Pancreas (tissue), 10 donors: Measurements from ENCODE around the gene HSP90AA1. TPM values are rescaled to one million over a fixed set of nuclear protein-coding genes. Genes with fewer than 3 reads are reported as not detected.

Experiments
- ATAC-seq, 4 donors: fragments of 200-7000 bp; cut with Tn5 transposase; one replicate each; pipeline versions ENCODE4 v1.8.0 to v1.9.1; 2020; ENCODE audit warnings: mild to moderate bottlenecking in 4 of 4, moderate library complexity in 4 of 4
- DNase-seq, 6 donors: peaks; one replicate each; pipeline ENCODE4 v3.0.0-alpha.2; 2020
- FAIRE-seq: peaks from 2 replicates; lab custom pipeline; 2012; peaks lifted over from hg19 to GRCh38; lab: Jason Lieb, UNC
- H3K27ac ChIP-seq, 4 donors: fragments of 200-600 bp; sonication (generic); 1 replicate in 3 of 4; 2 replicates in 1 of 4; pipeline versions ENCODE4 v1.5.0 to v1.8.0; 2020
- H3K27me3 ChIP-seq, 4 donors: fragments of 200-600 bp; one replicate each; pipeline ENCODE4 v1.8.0; 2021
- H3K36me3 ChIP-seq, 3 donors: fragments of 200-600 bp; sonication (generic) in 1 of 3; one replicate each; pipeline versions ENCODE4 v1.5.0 to v1.8.0; 2020 to 2021
- H3K4me1 ChIP-seq, 3 donors: fragments of 200-600 bp; one replicate each; pipeline ENCODE4 v1.8.0; 2021
- H3K4me3 ChIP-seq, 4 donors: fragments of 200-600 bp; sonication (generic) in 2 of 4; one replicate each; pipeline versions ENCODE4 v1.5.0 to v1.8.0; 2020 to 2021
- H3K9me3 ChIP-seq, 4 donors: fragments of 200-600 bp; one replicate each; pipeline ENCODE4 v1.8.0; 2021
- CTCF ChIP-seq, 4 donors: fragments of 200-600 bp; sonication (generic) in 3 of 4; IDR thresholded peaks; one replicate each; pipeline versions ENCODE4 v1.5.0 to v1.8.0; 2021; ENCODE audit warnings: antibody characterized with exemption in 4 of 4
- WGBS, 2 donors: extraction: QIAGEN DNeasy Blood & Tissue Kit; methylation state at CpG; one replicate each; pipeline ENCODE4 v1.1.7; 2013; 5-methylcytosine and 5-hydroxymethylcytosine counted together
- intact Hi-C, 3 donors: fragments of 100-400 bp; cut with DNase I; formaldehyde crosslinking; loops; one replicate each; pipeline versions ENCODE4 v1.11.1 to v1.14.2; 2022
- polyA plus RNA-seq, 2 donors: library from polyadenylated mRNA; stranded (reverse); fragments of 200-250 nt; gene quantifications; one replicate each; pipeline ENCODE4 v1.2.3, GENCODE V29; 2013
- total RNA-seq, 6 donors: library from RNA; stranded (reverse); fragmentation: NEBNext Ultra II Directional in 4 of 6; extraction: Animal tissue kit (Norgen Biotek cat#: 25700) in 4 of 6; gene quantifications; one replicate each; pipeline versions ENCODE4 v1.2.1 to v1.2.4, GENCODE V29; 2021 to 2023
- donor health status: healthy with polysubstance abuse.
- donor health status: DM: no; HTN: no; CAD: no; lungs with moderate emphysema.
- donor health status: DM: no; HTN: no; CAD: no.
- donor health status: control.
- donor health status: control.
- donor health status: Bipolar disorder and iron deficiency.
- donor health status: DM: yes; HTN: yes; CAD: no.
- donor health status: DM: no; HTN: no; CAD: no.
- donor health status: DM: no; HTN: no; CAD: no.
- donor health status: DM: yes; HTN: yes; CAD: no.

The HSP90AA1 gene
- total and polyA plus RNA-seq, 8 donors, result 106 to 393 (median 136) TPM

GRCh38 chr14:102125546-102125945 lies 38.7 kb upstream of the HSP90AA1 start:
- H3K4me1 ChIP-seq, result peaks cover 0 to 7% (median 0%) of the 10 kb centered on the region in 3 donors
- H3K4me3 ChIP-seq, result no peak overlapping the region
- no peaks in the 10 kb centered on the region for H3K36me3 ChIP-seq
- H3K27me3 ChIP-seq, result no peaks in the 10 kb centered on the region
- 63 to 66% methylated on average over 5 of the region's 5 CpGs for WGBS, 2 donors
- peak overlapping the region in 2 of 4 donors; percentile 29 to 44 for H3K27ac ChIP-seq
- FAIRE-seq, result no peak
- no peaks in the 10 kb centered on the region for H3K9me3 ChIP-seq
- intact Hi-C loops, result no loop called here
- no peak for DNase-seq
- peak; percentile 68 to 85 (median 79) for ATAC-seq
- TF ChIP-seq CTCF (IDR thresholded peaks at IDR 0.05), result no peak

- Histone ChIP-seq H3K4me3 (no peak overlapping the region), H3K9me3 (no peaks in the 10 kb centered on the region), H3K36me3 (no peaks in the 10 kb centered on the region), H3K27ac (peak overlapping the region in 1 of 4 donors; percentile 44), H3K27me3 (no peaks in the 10 kb centered on the region), H3K4me1 (peaks cover 0 to 7% (median 0%) of the 10 kb centered on the region in 3 donors)
- no peak for TF ChIP-seq CTCF (IDR thresholded peaks at IDR 0.05)
- FAIRE-seq, result no peak
- ATAC-seq, result no peak
- intact Hi-C loops, result no loop called here
- no peak for DNase-seq
Observed at GRCh38 chr14:102124419-102124818, 37.6 kb upstream of the HSP90AA1 start.

GRCh38 chr14:102121567-102121966 lies 34.7 kb upstream of the HSP90AA1 start:
- intact Hi-C loops, result no loop called here
- DNase-seq (no peak), ATAC-seq (no peak), FAIRE-seq (no peak)
- H3K4me3 ChIP-seq, result no peak overlapping the region
- H3K36me3 ChIP-seq, result no peaks in the 10 kb centered on the region
- no peak overlapping the region for H3K27ac ChIP-seq
- peaks cover 0 to under 1% (median 0%) of the 10 kb centered on the region in 3 donors for H3K4me1 ChIP-seq
- no peak for TF ChIP-seq CTCF (IDR thresholded peaks at IDR 0.05)
- no peaks in the 10 kb centered on the region for H3K27me3 ChIP-seq
- no peaks in the 10 kb centered on the region for H3K9me3 ChIP-seq
- 78 to 92% methylated on average over 1 of the region's 1 CpG for WGBS, 2 donors

GRCh38 chr14:102120888-102121287 lies 34.0 kb upstream of the HSP90AA1 start:
- TF ChIP-seq CTCF (IDR thresholded peaks at IDR 0.05), result no peak
- no peak for ATAC-seq
- H3K36me3 ChIP-seq, result no peaks in the 10 kb centered on the region
- no peak overlapping the region for H3K27ac ChIP-seq
- WGBS, 2 donors, result 75 to 97% methylated on average over 1 of the region's 1 CpG
- H3K4me1 ChIP-seq, result no peaks in the 10 kb centered on the region
- no peak for DNase-seq
- no peaks in the 10 kb centered on the region for H3K9me3 ChIP-seq
- intact Hi-C loops, result no loop called here
- no peak overlapping the region for H3K4me3 ChIP-seq
- FAIRE-seq, result no peak
- H3K27me3 ChIP-seq, result no peaks in the 10 kb centered on the region

- intact Hi-C loops, result no loop called here
- no peak for TF ChIP-seq CTCF (IDR thresholded peaks at IDR 0.05)
- Histone ChIP-seq H3K36me3 (no peaks in the 10 kb centered on the region), H3K4me1 (no peaks in the 10 kb centered on the region), H3K27me3 (no peaks in the 10 kb centered on the region), H3K4me3 (no peak overlapping the region), H3K27ac (no peak overlapping the region), H3K9me3 (no peaks in the 10 kb centered on the region)
- 91 to 92% methylated on average over 3 of the region's 3 CpGs for WGBS, 2 donors
- ATAC-seq (no peak), FAIRE-seq (no peak), DNase-seq (no peak)
Observed at GRCh38 chr14:102117852-102118251, 31.0 kb upstream of the HSP90AA1 start.
